ENCODE results near the gene KCNN4.

- no peak for TF ChIP-seq CTCF (IDR thresholded peaks at IDR 0.05; ENCODE audit: borderline replicate concordance, extremely low read depth, low read length, poor library complexity, severe bottlenecking)
- TF ChIP-seq EZH2 (IDR thresholded peaks at IDR 0.05; ENCODE audit: borderline replicate concordance, low read depth, low read length, severe bottlenecking) = no peak
Measured at GRCh38 chr19:43769256-43769655, 11.5 kb downstream of the KCNN4 start.

All from DND-41 (cell line).